Activated T-cell treated with anti-CD3 and anti-CD28 coated beads, Interleukin-2, amount 50 U/mL, for 24 hours (primary cell): ENCODE measurements around the gene FEM1B.

Experiments
- DNase-seq: peaks from one replicate; pipeline ENCODE4 v3.0.0-alpha.2; 2020
- H3K27ac Mint-ChIP-seq: 2 replicates; pipeline ENCODE4 v1.8.0; 2020; ENCODE audit warnings: mild to moderate bottlenecking, mixed read lengths
- H3K27me3 Mint-ChIP-seq: 2 replicates; pipeline ENCODE4 v1.8.0; 2020; ENCODE audit warnings: mixed read lengths
- H3K36me3 Mint-ChIP-seq: 2 replicates; pipeline ENCODE4 v1.8.0; 2020; ENCODE audit warnings: low read depth, mixed read lengths
- H3K4me1 Mint-ChIP-seq: 2 replicates; pipeline ENCODE4 v1.8.0; 2020; ENCODE audit warnings: low read depth, mixed read lengths
- H3K4me3 Mint-ChIP-seq: 2 replicates; pipeline ENCODE4 v1.8.0; 2020; ENCODE audit warnings: mild to moderate bottlenecking, moderate library complexity, mixed read lengths
- H3K9me3 Mint-ChIP-seq: 2 replicates; pipeline ENCODE4 v1.8.0; 2020; ENCODE audit warnings: mixed read lengths

FEM1B gene

GRCh38 chr15:68241088-68241935 is 36.2 kb upstream of the FEM1B start:
- H3K36me3 Mint-ChIP-seq: peaks cover 10% of the 10 kb centered on the region
- H3K27ac Mint-ChIP-seq: no peak overlapping the region
- DNase-seq: no peak
- H3K27me3 Mint-ChIP-seq: no peaks in the 10 kb centered on the region
- H3K4me3 Mint-ChIP-seq: no peak overlapping the region
- peaks cover 10% of the 10 kb centered on the region for H3K9me3 Mint-ChIP-seq
- H3K4me1 Mint-ChIP-seq: no peaks in the 10 kb centered on the region

- H3K4me1 Mint-ChIP-seq: no peaks in the 10 kb centered on the region
- no peak overlapping the region for H3K27ac Mint-ChIP-seq
- no peak overlapping the region for H3K4me3 Mint-ChIP-seq
- H3K27me3 Mint-ChIP-seq: no peaks in the 10 kb centered on the region
- H3K36me3 Mint-ChIP-seq: peaks cover 10% of the 10 kb centered on the region
- H3K9me3 Mint-ChIP-seq: peaks cover 10% of the 10 kb centered on the region
- DNase-seq: no peak
Observed at GRCh38 chr15:68244235-68244634, 33.3 kb upstream of the FEM1B start.

- no peak overlapping the region for H3K27ac Mint-ChIP-seq
- peaks cover 4% of the 10 kb centered on the region for H3K4me1 Mint-ChIP-seq
Observed at GRCh38 chr15:68249058-68249713, 28.4 kb upstream of the FEM1B start.

GRCh38 chr15:68252925-68253534 is 24.5 kb upstream of the FEM1B start:
- DNase-seq: no peak
- H3K4me3 Mint-ChIP-seq: no peak overlapping the region
- H3K9me3 Mint-ChIP-seq: no peaks in the 10 kb centered on the region
- no peaks in the 10 kb centered on the region for H3K27me3 Mint-ChIP-seq
- no peak overlapping the region for H3K27ac Mint-ChIP-seq
- no peaks in the 10 kb centered on the region for H3K36me3 Mint-ChIP-seq
- H3K4me1 Mint-ChIP-seq: peaks cover 12% of the 10 kb centered on the region

More at GRCh38 chr15:68249058-68249713, 28.4 kb upstream of the FEM1B start:
- Mint-ChIP-seq H3K4me3 (no peak overlapping the region), H3K9me3 (peaks cover 4% of the 10 kb centered on the region), H3K36me3 (peaks cover 9% of the 10 kb centered on the region), H3K27me3 (no peaks in the 10 kb centered on the region)
- no peak for DNase-seq

GRCh38 chr15:68256675-68257450 is 20.7 kb upstream of the FEM1B start:
- Mint-ChIP-seq H3K27ac (peak overlapping the region; percentile 64), H3K4me1 (peaks cover 17% of the 10 kb centered on the region), H3K9me3 (no peaks in the 10 kb centered on the region), H3K36me3 (no peaks in the 10 kb centered on the region), H3K4me3 (peak overlapping the region; percentile 76), H3K27me3 (peaks cover 2% of the 10 kb centered on the region)
- peak; percentile 86 for DNase-seq

GRCh38 chr15:68258692-68259091 is 18.9 kb upstream of the FEM1B start:
- H3K9me3 Mint-ChIP-seq: no peaks in the 10 kb centered on the region
- no peak overlapping the region for H3K4me3 Mint-ChIP-seq
- peaks cover 6% of the 10 kb centered on the region for H3K27me3 Mint-ChIP-seq
- peak; percentile 32 for DNase-seq
- no peak overlapping the region for H3K27ac Mint-ChIP-seq
- peaks cover 13% of the 10 kb centered on the region for H3K4me1 Mint-ChIP-seq
- no peaks in the 10 kb centered on the region for H3K36me3 Mint-ChIP-seq

GRCh38 chr15:68259883-68260282 is 17.7 kb upstream of the FEM1B start:
- H3K9me3 Mint-ChIP-seq: no peaks in the 10 kb centered on the region
- DNase-seq: no peak
- H3K36me3 Mint-ChIP-seq: no peaks in the 10 kb centered on the region
- peaks cover 15% of the 10 kb centered on the region for H3K27me3 Mint-ChIP-seq
- peaks cover 13% of the 10 kb centered on the region for H3K4me1 Mint-ChIP-seq
- H3K27ac Mint-ChIP-seq: no peak overlapping the region
- no peak overlapping the region for H3K4me3 Mint-ChIP-seq

- no peak overlapping the region for H3K27ac Mint-ChIP-seq
- no peak overlapping the region for H3K4me3 Mint-ChIP-seq
- no peaks in the 10 kb centered on the region for H3K36me3 Mint-ChIP-seq
- H3K27me3 Mint-ChIP-seq: peaks cover 19% of the 10 kb centered on the region
- H3K4me1 Mint-ChIP-seq: peaks cover 8% of the 10 kb centered on the region
- DNase-seq: no peak
- H3K9me3 Mint-ChIP-seq: no peaks in the 10 kb centered on the region
Observed at GRCh38 chr15:68261241-68261640, 16.3 kb upstream of the FEM1B start.

GRCh38 chr15:68261980-68262379 is 15.6 kb upstream of the FEM1B start:
- Mint-ChIP-seq H3K4me3 (no peak overlapping the region), H3K9me3 (no peaks in the 10 kb centered on the region), H3K27ac (no peak overlapping the region), H3K36me3 (no peaks in the 10 kb centered on the region), H3K4me1 (peaks cover 4% of the 10 kb centered on the region), H3K27me3 (peaks cover 19% of the 10 kb centered on the region)
- DNase-seq: no peak

- DNase-seq: no peak
- no peaks in the 10 kb centered on the region for H3K9me3 Mint-ChIP-seq
- no peak overlapping the region for H3K27ac Mint-ChIP-seq
- peaks cover 4% of the 10 kb centered on the region for H3K4me1 Mint-ChIP-seq
- no peak overlapping the region for H3K4me3 Mint-ChIP-seq
- peaks cover 19% of the 10 kb centered on the region for H3K27me3 Mint-ChIP-seq
- no peaks in the 10 kb centered on the region for H3K36me3 Mint-ChIP-seq
Observed at GRCh38 chr15:68262514-68263356, 14.8 kb upstream of the FEM1B start.

GRCh38 chr15:68264282-68264681 is 13.3 kb upstream of the FEM1B start:
- peaks cover 19% of the 10 kb centered on the region for H3K27me3 Mint-ChIP-seq
- no peaks in the 10 kb centered on the region for H3K9me3 Mint-ChIP-seq
- no peak for DNase-seq
- H3K4me3 Mint-ChIP-seq: no peak overlapping the region
- no peaks in the 10 kb centered on the region for H3K36me3 Mint-ChIP-seq
- H3K4me1 Mint-ChIP-seq: no peaks in the 10 kb centered on the region
- no peak overlapping the region for H3K27ac Mint-ChIP-seq

- no peaks in the 10 kb centered on the region for H3K4me1 Mint-ChIP-seq
- no peak for DNase-seq
- peaks cover 19% of the 10 kb centered on the region for H3K27me3 Mint-ChIP-seq
- H3K4me3 Mint-ChIP-seq: no peak overlapping the region
- H3K36me3 Mint-ChIP-seq: no peaks in the 10 kb centered on the region
- no peak overlapping the region for H3K27ac Mint-ChIP-seq
- H3K9me3 Mint-ChIP-seq: no peaks in the 10 kb centered on the region
Observed at GRCh38 chr15:68265081-68265480, 12.5 kb upstream of the FEM1B start.

- Mint-ChIP-seq H3K27ac (no peak overlapping the region), H3K9me3 (no peaks in the 10 kb centered on the region), H3K27me3 (peaks cover 19% of the 10 kb centered on the region), H3K4me1 (no peaks in the 10 kb centered on the region), H3K36me3 (no peaks in the 10 kb centered on the region), H3K4me3 (no peak overlapping the region)
- DNase-seq: no peak
Observed at GRCh38 chr15:68265674-68266073, 11.9 kb upstream of the FEM1B start.

- Mint-ChIP-seq H3K4me3 (no peak overlapping the region), H3K9me3 (no peaks in the 10 kb centered on the region), H3K36me3 (no peaks in the 10 kb centered on the region), H3K27me3 (peaks cover 12% of the 10 kb centered on the region), H3K4me1 (peaks cover 3% of the 10 kb centered on the region), H3K27ac (no peak overlapping the region)
- no peak for DNase-seq
Observed at GRCh38 chr15:68268405-68268804, 9.1 kb upstream of the FEM1B start.
